T47D (cell line): ENCODE measurements around the gene LDLRAP1.
A peak's percentile ranks its signal among the peaks of the same experiment; 100 is the strongest.

Source experiments
- DNase-seq, 2 experiments: peaks; one replicate each; pipeline versions ENCODE4 v3.0.0 to v3.0.0-alpha.2; 2011 to 2012; ENCODE audit warnings: low read depth in 1 of 2, low spot score in 1 of 2
- JUND ChIP-seq: IDR thresholded peaks from 2 replicates; pipeline ENCODE4 v1.6.1; 2012; ENCODE audit warnings: low read depth
- in situ Hi-C: cut with HindIII; loops from 2 replicates; pipeline ENCODE4 v1.10.0; 2016; ENCODE audit warnings: low sequenced_read_pairs, low pct_unique_long_range_greater_than_20kb

The LDLRAP1 gene

DNA sequence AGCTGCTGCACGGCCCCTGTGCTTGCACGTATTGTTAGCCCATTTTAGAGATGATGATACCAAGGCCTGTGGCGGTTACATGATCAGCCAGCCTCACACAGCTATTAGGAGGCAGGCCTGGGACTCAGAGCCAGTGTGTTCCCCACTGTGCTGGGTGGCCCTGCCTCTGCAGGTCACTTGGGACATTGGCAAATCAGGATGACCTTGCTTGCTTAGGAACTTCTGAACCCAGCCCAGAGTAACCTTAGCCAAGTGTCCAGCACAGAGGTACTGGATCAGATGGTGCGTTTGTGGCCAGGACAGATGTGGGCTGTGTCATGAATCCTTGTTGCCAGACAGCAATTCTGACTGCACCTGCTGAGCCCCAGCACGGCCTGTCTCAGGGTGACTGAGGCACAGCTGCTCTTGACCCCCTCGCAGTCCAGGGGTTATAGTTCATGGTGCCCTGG lies 28.1 kb downstream of the LDLRAP1 start:
- in situ Hi-C loops: no loop called here
- no peak for DNase-seq
- no peak for TF ChIP-seq JUND

DNA sequence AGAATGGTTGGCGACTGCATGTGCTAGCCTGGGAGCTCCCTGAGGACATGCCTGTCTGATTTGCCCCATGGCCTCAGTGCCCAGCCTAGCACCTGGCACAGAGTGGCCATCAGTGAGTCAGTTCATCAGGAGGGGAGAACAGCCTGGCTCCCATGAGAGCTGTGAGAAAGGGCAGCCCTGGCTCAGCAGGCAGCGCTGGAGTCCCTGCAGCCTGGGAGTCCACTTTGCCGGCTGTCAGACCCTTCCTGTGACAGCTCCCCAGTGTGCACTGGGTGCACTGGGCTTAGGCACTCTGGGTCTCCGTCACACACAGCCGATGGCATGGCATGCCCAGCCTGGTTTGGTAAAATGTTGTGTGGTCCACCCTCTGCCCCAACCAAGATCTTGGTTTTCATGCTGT lies 28.7 kb downstream of the LDLRAP1 start:
- in situ Hi-C loops: no loop called here
- TF ChIP-seq JUND: no peak
- no peak for DNase-seq

DNA sequence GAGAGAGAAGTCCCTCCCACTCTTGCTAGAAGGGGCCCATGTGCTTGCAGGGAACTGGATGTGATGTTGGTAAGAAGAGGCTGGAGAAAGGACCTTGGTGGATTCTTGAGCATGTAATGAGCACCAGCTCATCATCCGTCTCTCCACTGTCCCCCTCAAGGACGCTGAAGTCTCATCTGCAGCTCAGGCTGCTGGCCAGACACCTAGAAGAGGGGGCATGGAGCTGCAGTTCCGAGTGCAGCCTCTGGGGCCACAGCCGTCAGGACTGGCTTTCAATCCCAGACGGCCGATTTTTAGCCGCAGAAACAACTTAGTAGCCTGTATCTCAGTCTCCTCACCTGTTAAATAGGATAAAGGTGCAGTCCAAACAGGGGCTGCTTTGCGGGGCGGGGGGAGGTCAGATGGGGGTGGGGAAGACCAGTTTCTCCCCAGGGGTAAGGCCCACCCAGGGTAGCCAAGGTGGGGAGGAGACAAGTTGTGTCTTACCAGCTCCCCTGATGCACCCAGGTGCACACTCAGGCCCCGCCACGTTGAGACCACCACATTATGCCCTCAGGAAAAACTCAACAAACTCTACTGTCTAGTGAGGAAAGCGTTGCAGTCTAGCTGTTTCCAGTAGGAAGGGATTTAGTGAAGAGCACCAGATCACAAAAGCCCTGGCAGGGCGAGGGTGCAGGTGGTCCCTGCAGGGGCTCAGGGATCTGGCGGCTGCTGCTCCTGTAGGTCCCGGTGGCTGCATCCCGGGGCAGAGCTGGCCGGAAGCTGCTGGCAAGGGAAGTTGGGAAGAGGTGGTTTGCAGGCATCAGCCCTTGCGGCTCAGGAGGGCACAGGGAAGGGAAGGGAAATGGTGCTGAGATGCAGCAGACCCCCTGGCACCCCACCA lies 29.5 kb downstream of the LDLRAP1 start:
- in situ Hi-C loops: no loop called here
- peak; percentile 38 to 62 for DNase-seq
- no peak for TF ChIP-seq JUND

DNA sequence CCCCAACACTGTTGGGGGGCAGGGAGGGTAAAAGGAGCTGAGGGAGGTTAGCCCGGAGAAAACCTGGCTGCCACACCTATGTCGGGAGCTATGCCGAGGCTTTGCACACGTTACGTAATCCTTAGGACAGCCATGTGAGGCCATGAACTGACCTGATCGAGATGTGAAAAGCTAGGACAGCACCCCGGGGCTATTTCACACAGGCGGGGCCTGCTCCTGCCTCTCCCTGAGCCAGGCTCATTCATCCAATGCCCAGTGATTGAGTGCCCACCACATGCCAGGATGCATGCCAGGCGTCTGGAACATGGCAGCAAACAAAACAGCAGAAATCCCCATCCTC lies 30.2 kb downstream of the LDLRAP1 start:
- peak; percentile 35 to 83 for DNase-seq
- in situ Hi-C loops: no loop called here
- TF ChIP-seq JUND: no peak

DNA sequence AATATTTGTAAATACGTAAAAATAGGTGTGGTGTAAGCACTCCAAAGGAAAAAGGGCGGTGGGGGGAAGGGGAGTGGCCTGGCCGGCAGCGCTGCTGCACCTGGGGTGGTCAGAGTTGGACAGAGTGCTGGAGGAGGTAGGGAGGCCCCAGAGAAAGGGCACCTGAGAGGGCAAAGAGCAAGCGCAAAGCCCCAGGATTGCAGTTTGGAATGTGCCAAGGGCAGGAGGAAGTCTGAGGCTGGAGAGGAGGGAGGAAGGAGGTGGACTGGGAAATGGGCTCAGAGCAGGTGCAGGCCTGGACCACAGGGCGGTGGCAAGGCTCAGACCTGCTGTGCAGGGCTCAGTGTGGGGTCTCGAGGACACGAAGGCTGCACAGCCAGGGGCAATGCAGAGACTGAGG lies 30.6 kb downstream of the LDLRAP1 start:
- no peak for TF ChIP-seq JUND
- peak in 1 of 2 experiments; percentile 63 for DNase-seq
- in situ Hi-C loops: no loop called here

DNA sequence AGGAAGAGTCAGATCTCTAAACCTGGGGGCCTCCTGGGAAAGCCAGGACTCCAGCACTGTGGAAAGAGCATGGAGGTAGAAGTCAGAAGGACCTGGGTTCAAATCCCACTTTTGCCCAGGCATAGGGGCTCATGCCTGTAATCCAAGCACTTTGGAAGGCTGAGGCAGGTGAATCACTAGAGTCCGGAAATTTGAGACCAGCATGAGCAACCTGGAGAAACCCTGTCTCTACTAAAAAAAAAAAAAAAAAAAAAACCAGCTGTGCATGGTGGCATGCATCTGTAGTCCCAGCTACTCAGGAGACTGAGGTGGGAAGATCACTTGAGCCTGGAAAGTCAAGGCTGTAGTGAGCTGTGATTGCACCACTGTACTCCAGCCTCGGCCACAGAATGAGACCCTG lies 31.8 kb downstream of the LDLRAP1 start:
- in situ Hi-C loops: no loop called here
- no peak for TF ChIP-seq JUND
- no peak for DNase-seq

DNA sequence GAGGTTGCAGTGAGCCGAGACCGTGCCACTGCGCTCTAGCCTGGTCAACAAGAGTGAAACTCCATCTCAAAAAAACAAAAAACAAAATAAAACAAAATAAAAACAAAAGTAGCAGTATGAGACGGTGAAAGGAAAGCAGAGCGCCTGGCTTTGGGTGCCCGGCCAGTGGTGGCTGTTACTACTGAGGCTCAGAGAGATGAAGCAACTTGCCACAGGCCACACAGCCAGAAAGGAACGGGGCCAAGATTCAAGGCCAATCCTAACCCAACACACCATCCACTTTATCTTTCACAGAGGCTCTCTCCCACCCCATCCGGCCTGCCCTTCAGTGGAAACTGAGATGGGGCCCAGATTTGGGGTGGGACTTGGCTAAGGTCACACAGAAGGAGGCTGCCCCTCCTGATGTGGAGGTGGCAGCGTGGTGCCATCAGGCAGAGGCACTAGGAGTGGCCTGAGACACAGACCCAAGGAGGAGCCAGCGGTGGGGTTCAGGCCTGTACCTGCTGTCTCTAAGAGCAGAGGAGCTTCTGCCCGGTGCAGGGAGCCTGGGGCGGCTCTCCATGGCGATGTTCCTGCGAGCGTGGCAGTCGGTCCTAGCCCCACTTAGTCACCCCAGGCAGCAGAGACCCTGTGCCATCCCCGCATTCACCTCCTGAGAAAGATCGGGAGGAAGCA lies 33.2 kb downstream of the LDLRAP1 start:
- TF ChIP-seq JUND: no peak
- in situ Hi-C loops: no loop called here
- DNase-seq: no peak

DNA sequence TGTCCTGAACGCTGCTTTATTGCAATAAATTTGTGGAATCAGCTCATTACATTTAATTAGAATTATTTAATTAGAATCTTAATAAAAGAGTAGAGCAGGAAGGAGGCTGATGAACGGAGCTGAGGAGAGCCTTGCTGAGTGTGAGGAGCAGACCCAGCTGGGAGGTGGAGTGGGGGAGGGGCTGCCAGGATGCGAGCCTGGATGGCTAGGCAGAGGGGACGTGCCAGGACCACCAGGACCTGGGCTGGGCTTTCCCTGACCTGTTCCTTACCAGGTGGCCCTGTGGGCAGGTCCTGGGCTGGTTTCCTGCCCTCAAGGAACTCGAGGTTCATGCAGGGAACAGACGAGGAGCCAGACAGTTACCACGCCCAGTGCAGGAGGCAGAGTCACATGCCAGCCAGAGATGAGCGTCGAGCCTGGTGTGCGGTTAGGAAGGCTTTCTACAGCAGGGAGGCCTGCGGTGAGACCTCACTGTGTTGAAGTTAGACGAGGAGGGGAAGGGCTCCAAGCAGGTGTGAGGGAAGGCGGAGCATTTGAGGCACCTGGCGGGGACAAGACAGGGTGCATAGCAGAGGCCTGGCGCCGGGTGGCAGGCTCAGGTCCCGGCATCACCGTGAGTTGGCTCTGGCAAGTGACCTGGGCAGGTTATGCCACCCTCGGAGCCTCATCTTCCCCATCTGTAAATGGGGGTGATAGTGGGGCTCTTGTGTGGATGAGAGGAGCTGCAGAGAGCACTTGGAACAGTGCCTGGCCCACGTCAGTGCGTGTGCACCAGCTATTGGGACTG lies 33.9 kb downstream of the LDLRAP1 start:
- TF ChIP-seq JUND: no peak
- in situ Hi-C loops: no loop called here

DNA sequence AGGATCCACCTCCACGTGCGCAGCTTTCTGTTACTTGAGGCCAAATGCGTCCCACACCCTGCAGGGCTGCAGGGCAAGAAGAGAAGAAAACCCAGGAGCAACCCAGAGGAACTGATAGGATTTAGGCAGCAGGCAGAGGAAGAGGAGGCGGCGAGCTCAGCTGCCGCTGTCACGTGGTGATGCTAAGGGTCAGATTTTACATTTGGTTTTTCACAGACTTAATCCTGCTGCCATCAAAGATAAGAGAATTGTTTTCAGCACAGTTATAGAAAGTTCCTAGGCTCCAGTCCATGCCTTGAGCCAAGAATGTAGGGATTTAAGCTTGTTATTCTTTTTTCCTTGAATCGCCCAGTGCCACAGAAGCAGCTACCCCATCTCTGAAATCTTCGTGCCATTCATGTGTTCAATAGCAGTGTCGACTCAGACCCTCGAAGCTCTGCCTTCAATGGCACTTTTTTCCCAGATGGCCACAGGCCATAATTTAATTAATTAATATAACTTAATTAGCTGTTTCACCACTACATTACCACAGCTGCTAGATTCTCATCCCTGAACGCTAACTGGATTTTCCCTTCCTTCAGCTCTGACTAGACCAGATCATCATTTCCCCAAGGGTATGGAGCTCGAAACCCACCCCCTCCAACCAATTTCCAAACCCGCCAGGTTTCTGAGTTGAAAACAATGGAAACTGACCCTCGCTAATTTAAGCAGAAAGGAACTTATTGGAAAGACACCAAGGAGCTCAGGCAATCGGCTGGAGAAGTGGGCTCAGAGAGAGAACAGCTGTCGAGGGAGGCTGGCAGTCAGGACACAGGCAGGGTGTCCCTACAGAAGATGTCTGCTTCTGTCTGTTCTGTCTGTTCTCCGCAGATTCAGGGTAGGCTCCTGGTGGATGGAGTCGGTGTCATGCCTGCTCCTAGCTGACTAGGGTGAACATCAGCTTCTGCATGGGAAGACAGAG lies 36.2 kb downstream of the LDLRAP1 start:
- in situ Hi-C loops: no loop called here
- no peak for TF ChIP-seq JUND
- no peak for DNase-seq

More for the DNA sequence above, 33.9 kb downstream of the LDLRAP1 start:
- DNase-seq: no peak

DNA sequence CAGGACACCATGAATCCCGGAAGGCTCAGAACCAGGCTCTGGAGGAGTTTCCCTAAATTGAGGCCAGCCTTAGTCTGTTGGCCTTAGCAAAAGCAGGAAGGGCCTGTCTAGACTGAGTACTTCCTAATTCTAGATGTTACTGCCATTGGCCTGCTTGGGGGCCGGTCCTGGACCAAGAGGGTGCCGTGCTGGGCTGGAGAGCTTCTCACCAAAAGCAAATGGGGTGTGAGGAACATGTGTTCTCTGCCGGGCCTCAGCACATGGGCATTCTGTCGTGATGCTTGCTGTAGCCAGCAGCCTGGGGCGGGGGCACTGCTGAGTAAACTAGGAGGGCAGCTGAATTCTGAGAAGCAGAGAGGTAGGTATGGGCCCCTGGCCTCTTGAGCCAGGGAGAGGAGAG lies 37.5 kb downstream of the LDLRAP1 start:
- in situ Hi-C loops: no loop called here
- no peak for DNase-seq
- no peak for TF ChIP-seq JUND

DNA sequence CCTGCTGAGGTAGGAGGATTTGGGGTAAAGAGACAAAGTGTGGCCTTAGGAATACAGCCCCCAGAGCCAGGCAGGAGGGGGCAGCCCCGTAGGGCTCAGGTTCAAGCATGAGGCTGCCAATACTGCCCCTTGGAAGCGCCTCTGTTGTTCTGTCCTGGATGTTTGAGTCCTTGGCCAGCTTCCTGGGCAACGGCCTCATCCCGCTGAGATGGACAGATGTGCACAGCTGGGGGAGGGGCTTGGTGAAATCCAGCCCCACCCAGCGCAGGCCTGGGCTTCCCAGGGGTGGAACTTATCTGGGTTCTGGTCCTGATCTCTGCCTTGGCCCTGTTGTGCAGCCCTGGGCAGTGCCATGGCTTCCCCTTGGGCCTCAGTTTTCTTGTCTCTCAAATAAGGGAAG lies 38.4 kb downstream of the LDLRAP1 start:
- no peak for TF ChIP-seq JUND
- in situ Hi-C loops: no loop called here
- DNase-seq: no peak

DNA sequence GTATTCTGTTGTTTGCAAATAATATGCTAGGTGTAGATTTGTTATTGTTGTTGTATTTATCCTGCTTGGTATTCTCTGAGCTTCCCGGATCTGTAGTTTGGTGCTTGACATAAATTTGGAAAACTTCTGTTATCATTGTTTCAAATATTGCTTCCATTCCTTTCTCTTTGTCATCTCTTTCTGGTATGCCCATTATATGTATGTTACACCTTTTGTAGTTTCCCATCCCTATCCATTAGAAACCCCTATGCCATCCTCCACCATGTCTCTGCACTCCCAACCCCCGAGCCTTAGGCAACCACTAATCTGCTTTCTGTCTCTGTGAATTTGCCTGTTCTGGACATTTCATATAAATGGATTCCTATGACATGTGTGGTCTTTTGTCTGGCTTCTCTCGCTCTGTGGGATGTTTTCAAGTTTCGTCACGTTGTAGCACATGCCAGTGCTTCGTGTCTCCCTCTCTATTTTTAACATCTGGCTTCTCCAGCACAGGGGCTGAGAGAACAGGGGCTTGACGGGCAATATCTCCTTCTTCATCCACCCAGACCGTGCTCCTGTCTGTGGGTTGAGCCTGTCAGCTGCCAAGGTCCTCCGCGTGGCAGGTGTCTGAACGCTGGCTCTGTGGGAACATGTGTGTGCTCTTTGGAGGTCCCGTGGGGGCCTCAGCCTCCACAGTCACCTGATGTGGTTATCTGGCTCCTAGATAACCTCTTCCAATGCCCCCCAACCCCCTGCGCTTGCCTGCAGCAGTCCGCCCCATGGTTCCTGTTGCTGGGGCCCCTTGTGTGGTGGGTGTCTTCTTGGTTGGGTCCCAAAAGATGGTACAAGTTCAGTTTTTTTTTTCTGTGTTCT lies 40.3 kb downstream of the LDLRAP1 start:
- no peak for DNase-seq
- in situ Hi-C loops: no loop called here
- TF ChIP-seq JUND: no peak
